HG03354 (cell line): ENCODE data around the gene PRKCSH.
"Not testable (repeated sequence)": the region's sequence is repeated elsewhere in the genome, so short reads cannot be mapped to it uniquely, and the experiment has no call there.

Experiments
- ATAC-seq: cut with Tn5 transposase; IDR thresholded peaks from one replicate; pipeline ENCODE4 v1.9.1; 2021; ENCODE audit warnings: mild to moderate bottlenecking; ENCODE audit not compliant: unreplicated experiment, poor library complexity, severe bottlenecking

The PRKCSH gene

GRCh38 chr19:11464333-11465265 lies 29.2 kb downstream of the PRKCSH start:
- ATAC-seq, result no peak

- no peak for ATAC-seq
Measured at GRCh38 chr19:11465600-11465999, 30.2 kb downstream of the PRKCSH start.

DNA sequence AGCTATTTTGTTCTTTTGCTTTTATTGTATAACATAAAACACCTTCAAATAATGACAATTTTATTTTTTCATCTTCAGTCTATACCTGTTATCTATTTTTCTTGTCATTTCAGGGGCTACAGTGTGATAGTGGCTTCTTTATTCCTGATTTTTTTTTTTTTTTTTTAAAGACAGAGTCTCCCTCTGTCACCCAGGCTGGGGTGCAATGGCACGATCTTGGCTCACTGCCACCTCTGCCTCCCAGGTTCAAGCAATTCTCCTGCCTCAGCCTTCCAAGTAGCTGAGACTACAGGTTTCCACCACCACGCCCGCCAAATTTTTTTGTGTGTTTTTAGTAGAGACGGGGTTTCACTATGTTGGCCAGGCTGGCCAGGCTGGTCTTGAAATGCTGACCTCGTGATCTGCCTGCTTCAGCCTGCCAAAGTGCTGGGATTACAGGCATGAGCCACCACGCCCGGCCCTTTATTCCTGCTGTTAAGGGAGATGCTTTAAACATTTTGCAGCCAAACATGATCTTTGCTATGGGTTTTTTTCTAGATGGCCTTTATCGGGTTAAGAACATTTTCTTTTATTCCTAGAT lies 32.9 kb downstream of the PRKCSH start:
- not testable (repeated sequence) for ATAC-seq

- no peak for ATAC-seq
Measured at GRCh38 chr19:11473725-11474124, 38.3 kb downstream of the PRKCSH start.

GRCh38 chr19:11475343-11475742 lies 39.9 kb downstream of the PRKCSH start:
- ATAC-seq, result not testable (repeated sequence)

GRCh38 chr19:11475861-11476260 lies 40.4 kb downstream of the PRKCSH start:
- ATAC-seq, result no peak

- no peak for ATAC-seq
Measured at GRCh38 chr19:11478167-11479089, 43.0 kb downstream of the PRKCSH start.

- no peak for ATAC-seq
Measured at GRCh38 chr19:11479090-11479897, 43.9 kb downstream of the PRKCSH start.

DNA sequence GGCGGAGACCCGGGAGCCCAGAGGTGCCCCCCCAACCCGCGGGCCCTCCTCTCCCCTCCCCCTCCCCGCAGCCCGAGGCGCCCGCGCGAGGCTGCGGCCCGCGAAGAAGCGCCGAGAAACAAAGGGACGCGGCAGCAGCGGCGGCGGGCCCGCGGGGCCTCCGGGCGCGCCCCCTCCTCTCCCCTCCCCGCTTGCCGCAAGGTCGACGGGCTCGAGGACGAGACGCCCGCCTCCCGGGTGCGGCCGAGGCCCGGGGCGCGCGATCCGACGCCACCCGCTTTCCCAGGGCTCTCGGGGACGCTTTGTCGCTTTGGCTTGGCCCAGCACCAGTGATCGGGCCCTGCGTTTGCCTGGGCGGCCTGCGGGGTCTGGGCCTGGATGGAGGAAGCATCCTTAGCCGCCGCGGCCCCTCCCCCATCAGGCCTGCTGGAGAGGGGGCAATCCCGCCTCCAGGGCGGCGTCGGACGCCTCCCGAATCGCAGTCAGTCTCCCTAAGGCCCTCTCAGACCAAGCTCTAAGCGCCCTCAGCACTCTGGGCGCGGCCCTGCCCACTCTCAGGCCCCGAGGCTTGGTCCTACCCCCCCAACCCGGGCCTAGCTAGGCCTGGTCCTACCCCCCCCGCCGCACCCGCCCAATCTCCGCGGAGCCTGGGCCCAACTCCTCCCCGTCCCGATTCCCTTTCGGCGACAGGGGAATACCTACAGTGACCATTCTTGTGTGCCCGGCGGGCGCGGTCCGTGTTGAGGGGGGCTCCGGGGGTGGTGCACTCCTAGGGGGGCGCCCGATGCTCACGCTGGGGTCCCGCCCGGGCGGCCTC lies 44.7 kb downstream of the PRKCSH start:
- no peak for ATAC-seq

- no peak for ATAC-seq
Measured at GRCh38 chr19:11480715-11481533, 45.5 kb downstream of the PRKCSH start, which contains the start of gene ELAVL3. ELAVL3 (minus strand) TSS chr19:11481046; CDS start chr19:11480608, 438 bp downstream.

- peak; percentile 62 for ATAC-seq
Measured at GRCh38 chr19:11481534-11482383, 46.3 kb downstream of the PRKCSH start.

DNA sequence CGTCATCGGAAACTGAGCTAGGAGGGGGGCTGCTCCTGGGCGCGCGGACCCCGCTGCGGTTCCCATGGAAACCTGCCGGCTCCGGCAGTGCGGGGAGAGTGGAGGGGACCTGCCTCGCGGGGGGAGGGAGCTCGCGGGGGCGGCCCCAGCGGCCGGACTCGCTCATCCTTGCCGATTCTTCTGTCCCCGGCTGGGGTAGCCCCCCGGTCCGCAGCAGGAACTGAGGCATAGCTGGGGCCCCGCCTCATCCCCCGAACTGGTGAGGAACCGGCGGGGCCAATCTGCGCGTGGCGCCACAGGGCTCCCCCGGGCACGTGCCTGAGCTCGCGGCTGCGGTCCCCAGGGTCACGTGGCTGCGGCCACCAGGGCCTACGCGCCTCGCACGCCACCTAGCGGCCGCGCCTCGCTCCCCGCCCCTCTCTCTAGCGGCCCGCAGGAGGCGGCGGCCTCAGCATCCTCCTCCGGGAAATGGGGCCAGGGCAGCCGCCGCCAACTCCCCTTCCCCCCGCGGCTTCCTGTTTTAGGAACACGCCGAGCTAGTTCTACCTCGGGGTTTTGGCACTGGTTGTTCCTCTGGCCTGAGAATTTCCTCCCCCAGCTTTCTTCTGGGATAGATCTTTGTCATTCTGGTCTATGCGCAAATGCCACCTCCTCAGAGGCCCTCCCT lies 47.1 kb downstream of the PRKCSH start:
- peak; percentile 76 for ATAC-seq

DNA sequence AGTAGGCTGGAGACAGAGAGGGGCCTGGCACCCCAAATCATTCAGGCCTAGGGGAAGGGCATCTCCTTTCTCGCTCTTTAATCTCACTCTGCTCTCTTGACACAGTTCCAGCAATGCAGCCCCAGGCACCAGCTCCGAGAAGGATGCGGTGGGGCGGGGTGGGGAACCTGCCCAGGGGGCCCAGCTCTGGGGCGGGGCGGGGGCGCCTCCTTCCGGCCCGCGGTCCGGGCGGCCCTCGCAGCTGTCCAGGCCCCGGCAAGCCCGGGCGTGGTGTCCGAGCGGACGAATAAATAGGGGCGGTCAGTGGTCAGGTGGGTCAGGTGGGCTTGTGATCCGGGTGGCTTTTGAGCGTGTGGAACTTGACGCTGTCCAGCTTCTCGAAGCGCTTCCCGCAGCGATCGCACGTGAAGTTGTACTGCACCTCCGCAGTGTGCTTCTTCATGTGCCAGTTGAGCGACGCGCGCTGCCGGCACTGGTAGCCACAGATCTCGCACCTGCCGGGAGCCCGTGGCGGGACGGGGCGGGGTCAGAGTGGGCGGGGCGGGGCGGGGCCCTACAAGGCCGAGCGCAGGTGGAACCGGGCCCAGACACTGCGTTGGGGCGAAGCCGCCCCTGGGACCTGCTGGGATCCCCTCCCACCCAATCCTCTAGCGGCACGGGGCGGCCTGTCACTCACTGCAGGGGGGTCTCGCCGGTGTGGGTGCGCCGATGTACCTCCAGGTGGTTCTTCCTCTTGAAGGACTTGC lies 48.1 kb downstream of the PRKCSH start:
- ATAC-seq, result no peak

- ATAC-seq, result no peak
Measured at GRCh38 chr19:11485245-11485837, 49.9 kb downstream of the PRKCSH start.
